Endothelial cell of umbilical vein (primary cell): ENCODE results near the gene WASF2. TPM values are rescaled to one million over a fixed set of nuclear protein-coding genes. Genes with fewer than 3 reads are reported as not detected.

Experiments used
- BruUV-seq: library from RNA; stranded (reverse); fragments of 400-500 nt; replicated peaks from 2 replicates; lab custom pipeline; 2021; lab: Mats Ljungman, UMichigan
- CTCF ChIA-PET: fragments of 300-600, 350-600 bp; sonication (Branson Sonifier 250); formaldehyde crosslinking; loops from one replicate; lab custom pipeline; 2021; ENCODE audit warnings: antibody characterized with exemption, inconsistent platforms; lab: Charles Lee
- POLR2A ChIA-PET: fragments of 300-600, 350-600 bp; sonication (Branson Sonifier 250); formaldehyde crosslinking; loops from one replicate; lab custom pipeline; 2021; ENCODE audit warnings: antibody characterized with exemption, inconsistent platforms; lab: Charles Lee
- DNase-seq: peaks from one replicate; pipeline ENCODE4 v3.0.0-alpha.2; 2011; ENCODE audit warnings: low read depth, low spot score
- FAIRE-seq: peaks from 2 replicates; lab custom pipeline; 2011; peaks lifted over from hg19 to GRCh38; lab: Jason Lieb, UNC
- H2AFZ ChIP-seq: 2 replicates; pipeline ENCODE4 v1.6.0; 2012; ENCODE audit warnings: low read depth, low read length, control low read depth, inconsistent platforms
- H3K27ac ChIP-seq: 2 replicates; pipeline ENCODE4 v1.5.1; 2011; ENCODE audit warnings: low read depth, mild to moderate bottlenecking, control low read depth, low read length, moderate library complexity; ENCODE audit not compliant: insufficient read depth
- H3K27me3 ChIP-seq, 2 experiments: 2 replicates each; pipeline versions ENCODE4 v1.6.0 to v1.6.1; 2011; ENCODE audit warnings: low read length in 2 of 2, mixed read lengths in 1 of 2; ENCODE audit not compliant: control insufficient read depth in 2 of 2, insufficient read depth in 2 of 2
- H3K36me3 ChIP-seq, 2 experiments: 2 replicates in 1 of 2; 3 replicates in 1 of 2; pipeline ENCODE4 v1.5.1; 2011; ENCODE audit warnings: low read length in 2 of 2, mild to moderate bottlenecking in 1 of 2, moderate library complexity in 1 of 2; ENCODE audit not compliant: control insufficient read depth in 2 of 2, insufficient read depth in 2 of 2; ENCODE audit errors: extremely low read depth in 1 of 2
- H3K4me1 ChIP-seq: 3 replicates; pipeline ENCODE4 v1.5.1; 2011; ENCODE audit warnings: mild to moderate bottlenecking, low read length; ENCODE audit not compliant: control insufficient read depth, insufficient read depth; ENCODE audit errors: extremely low read depth
- H3K4me2 ChIP-seq: 2 replicates; pipeline ENCODE4 v1.6.1; 2011; ENCODE audit warnings: low read length, control low read depth, mixed read lengths; ENCODE audit not compliant: insufficient read depth
- H3K4me3 ChIP-seq, 3 experiments: fragments of 200-600 bp in 1 of 3; sonication (generic), shearing (Covaris generic) in 1 of 3; replicated peaks in 1 of 3; 2 replicates each; pipeline ENCODE4 v1.5.1; 2011 to 2016; ENCODE audit warnings: control low read depth in 3 of 3, low read length in 3 of 3, mild to moderate bottlenecking in 2 of 3, inconsistent platforms in 1 of 3, low read depth in 1 of 3, moderate library complexity in 1 of 3; ENCODE audit not compliant: insufficient read depth in 1 of 3
- H3K79me2 ChIP-seq: 2 replicates; pipeline ENCODE4 v1.6.0; 2012; ENCODE audit warnings: low read length, inconsistent platforms; ENCODE audit not compliant: control insufficient read depth, insufficient read depth
- H3K9ac ChIP-seq: replicated peaks from 2 replicates; pipeline ENCODE3; 2011; ENCODE audit warnings: low read length, control low read depth; ENCODE audit not compliant: insufficient read depth; ENCODE audit errors: extremely low read depth
- H3K9me1 ChIP-seq: replicated peaks from 3 replicates; pipeline ENCODE4 v1.6.0; 2011; ENCODE audit warnings: mild to moderate bottlenecking, low read length; ENCODE audit not compliant: control insufficient read depth, insufficient read depth; ENCODE audit errors: extremely low read depth
- H3K9me3 ChIP-seq: replicated peaks from 2 replicates; pipeline ENCODE4 v1.5.1; 2012; ENCODE audit warnings: low read length, inconsistent platforms; ENCODE audit not compliant: control insufficient read depth, insufficient read depth
- H4K20me1 ChIP-seq: replicated peaks from 2 replicates; pipeline ENCODE3; 2011; ENCODE audit warnings: mild to moderate bottlenecking, low read length; ENCODE audit not compliant: control insufficient read depth, insufficient read depth; ENCODE audit errors: extremely low read depth
- EZH2 ChIP-seq: IDR thresholded peaks from 2 replicates; pipeline ENCODE4 v1.6.1; 2012; ENCODE audit warnings: borderline replicate concordance, low read depth, mild to moderate bottlenecking, moderate library complexity, low read length, inconsistent platforms; ENCODE audit not compliant: severe bottlenecking
- FOS ChIP-seq: IDR thresholded peaks from 2 replicates; pipeline ENCODE4 v1.6.1; 2011; ENCODE audit warnings: mild to moderate bottlenecking, low read length, moderate library complexity, borderline replicate concordance; ENCODE audit not compliant: insufficient read depth
- GATA2 ChIP-seq: IDR thresholded peaks from 2 replicates; pipeline ENCODE4 v1.7.0; 2011; ENCODE audit warnings: low read depth, mild to moderate bottlenecking, moderate library complexity, mixed read lengths, low read length; ENCODE audit not compliant: insufficient read length, insufficient read depth
- JUN ChIP-seq: IDR thresholded peaks from 2 replicates; pipeline ENCODE4 v1.6.1; 2011; ENCODE audit warnings: borderline replicate concordance, low read depth; ENCODE audit not compliant: insufficient read length, insufficient read depth
- MYC ChIP-seq: IDR thresholded peaks from one replicate; pipeline ENCODE4 v1.6.1; 2011; ENCODE audit warnings: mild to moderate bottlenecking, low read depth, low read length
- POLR2A ChIP-seq: IDR thresholded peaks from 2 replicates; pipeline ENCODE4 v1.6.1; 2012; ENCODE audit warnings: low read depth, mild to moderate bottlenecking, control low read depth, low read length
- POLR2AphosphoS5 ChIP-seq: IDR thresholded peaks from 2 replicates; pipeline ENCODE4 v1.6.1; 2012; ENCODE audit warnings: low read depth, mild to moderate bottlenecking, control low read depth, low read length, moderate library complexity; ENCODE audit not compliant: insufficient read depth
- dilution Hi-C: fragments of 300-500 bp; cut with MboI; formaldehyde crosslinking; loops from one replicate; pipeline ENCODE4 v1.15.0; 2019; ENCODE audit warnings: low sequenced_read_pairs; ENCODE audit not compliant: extremely low pct_ligation_motif_present
- intact Hi-C: fragments of 100-400 bp; cut with micrococcal nuclease; formaldehyde crosslinking; loops from one replicate; pipeline ENCODE4 v1.10.0; 2022
- polyA plus RNA-seq, 4 experiments: library from polyadenylated mRNA; depleted of rRNA in 3 of 4; stranded (reverse) in 3 of 4; unstranded in 1 of 4; fragments of >200 nt; gene quantifications; 2 replicates each; pipeline versions ENCODE4 v1.2.1 to v1.2.3, GENCODE V29; 2011 to 2012; ENCODE audit warnings: missing spikeins in 1 of 4
- total RNA-seq: library from RNA; stranded (reverse); gene quantifications from 2 replicates; pipeline ENCODE4 v1.2.3, GENCODE V29; 2021
- TF ChIP-seq, protein P1 (sequence below): IDR thresholded peaks from 2 replicates; pipeline ENCODE4 v1.6.1; 2011; ENCODE audit not compliant: insufficient read depth, insufficient read length
- TF ChIP-seq, protein P2 (sequence below), 2 donors: IDR thresholded peaks; 1 replicate in 1 of 2; 2 replicates in 1 of 2; pipeline ENCODE4 v1.5.1; 2011; ENCODE audit warnings: low read length in 2 of 2, mild to moderate bottlenecking in 2 of 2, moderate library complexity in 2 of 2, control low read depth in 1 of 2, inconsistent platforms in 1 of 2, low read depth in 1 of 2; ENCODE audit not compliant: insufficient read depth in 1 of 2; ENCODE audit errors: extremely low read depth in 1 of 2

The WASF2 gene
- total and polyA plus RNA-seq, 2 donors (not counting 3 experiments of a cell fraction or from before 2014, with no cell fraction given) = 76.9 to 172 TPM

DNA sequence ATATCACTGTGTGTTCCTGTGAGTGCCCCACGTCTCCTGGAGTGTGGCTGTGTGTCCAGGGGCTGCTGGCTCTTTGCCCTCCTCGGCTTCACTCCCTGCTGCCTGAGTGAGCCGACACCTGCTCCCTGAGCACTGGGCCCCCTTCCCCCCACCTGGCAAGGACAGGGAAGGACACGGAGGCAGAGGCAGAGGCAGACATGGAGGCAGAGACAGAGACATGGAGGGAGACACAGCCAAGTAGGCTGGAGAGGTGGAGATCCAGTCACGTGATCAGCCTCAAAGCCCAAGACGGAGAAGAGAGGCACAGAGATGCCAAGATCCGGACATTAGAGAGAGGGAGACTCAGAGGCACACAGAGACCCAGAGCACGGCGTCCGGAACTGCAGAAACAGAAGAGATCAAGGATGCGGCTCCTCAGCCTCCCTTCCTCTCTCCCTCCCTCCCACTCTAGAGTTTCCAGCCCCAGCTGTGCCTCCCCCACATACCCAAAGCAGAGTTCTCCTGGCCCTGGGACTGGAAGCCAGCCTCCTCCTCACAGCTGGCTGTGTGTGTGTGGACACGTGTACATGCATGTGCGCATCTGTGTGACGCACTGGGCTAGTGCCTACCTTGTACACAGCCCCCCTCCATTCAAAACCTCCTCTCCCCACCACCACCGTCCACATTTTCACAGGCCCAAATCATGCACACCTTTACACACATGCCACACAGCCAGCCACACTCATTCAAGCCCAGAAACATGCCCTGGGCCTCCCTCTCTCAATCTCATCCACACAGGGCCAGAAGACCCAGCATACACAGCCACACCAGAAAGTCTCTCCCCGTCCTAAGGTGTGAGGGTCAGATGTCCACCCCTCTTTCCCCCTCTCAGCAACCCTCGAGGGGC, 39.1 kb upstream of the WASF2 start:
- H3K4me1 ChIP-seq = peaks cover 9% of the 10 kb centered on the region
- DNase-seq = peak; percentile 48

DNA sequence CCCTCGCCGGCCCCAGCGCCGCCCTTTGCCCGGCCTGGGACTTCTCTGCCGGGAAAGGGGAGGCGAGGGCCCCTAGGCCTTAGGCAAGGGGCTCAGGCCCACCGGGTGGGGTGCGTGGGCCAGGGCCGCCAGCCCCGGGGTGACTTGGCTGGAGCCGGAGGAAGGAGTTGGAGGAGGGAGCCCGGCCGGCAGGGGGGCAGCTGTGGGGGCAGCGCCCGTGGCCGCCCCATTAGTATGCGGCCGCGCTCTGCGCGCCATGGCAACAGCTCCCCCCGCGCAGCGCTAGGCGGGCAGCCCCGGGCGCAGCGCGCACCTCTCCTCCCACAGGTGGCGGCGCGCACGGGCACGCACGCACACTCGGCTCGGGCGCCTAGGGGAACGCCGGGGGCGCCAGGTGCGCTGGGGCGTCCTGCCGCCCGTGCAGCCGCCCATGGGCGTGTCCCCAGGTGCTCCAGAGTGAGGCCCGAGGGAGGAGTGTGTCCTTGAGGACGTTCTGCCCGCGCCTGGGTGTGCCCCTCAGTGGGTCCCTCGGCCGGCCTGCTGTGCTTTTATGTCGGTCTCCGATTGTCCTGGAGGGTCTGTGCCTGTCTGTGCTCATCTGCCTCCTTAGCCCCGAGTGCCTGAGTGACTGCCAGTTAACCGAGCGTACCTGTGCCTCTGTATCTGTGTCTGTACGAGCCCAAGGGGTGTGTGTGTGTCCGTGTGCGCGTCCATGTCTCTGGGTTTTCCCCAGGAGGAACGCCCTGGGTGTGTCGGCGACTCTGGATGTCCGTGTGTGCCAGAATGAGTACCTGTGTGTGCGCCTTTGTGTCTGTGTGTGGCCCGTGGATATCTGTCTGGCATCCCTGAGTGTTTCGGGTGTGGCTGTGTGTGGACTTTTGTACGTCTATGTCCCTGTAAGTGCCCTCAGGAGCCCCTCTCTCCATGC, 38.2 kb upstream of the WASF2 start:
- dilution Hi-C loops = no loop called here
- Histone ChIP-seq H3K4me2 (peak overlapping the region; percentile 6), H3K9ac (no peak overlapping the region), H3K27me3 (peaks cover 3 to 5% of the 10 kb centered on the region in 2 experiments), H3K4me1 (peaks cover 9% of the 10 kb centered on the region), H3K9me3 (no peaks in the 10 kb centered on the region), H3K4me3 (no peak overlapping the region), H3K79me2 (no peaks in the 10 kb centered on the region), H2AFZ (no peak overlapping the region), H3K27ac (no peak overlapping the region), H3K36me3 (peaks cover 0 to 5% of the 10 kb centered on the region in 2 experiments), H3K9me1 (no peaks in the 10 kb centered on the region), H4K20me1 (no peaks in the 10 kb centered on the region)
- CTCF ChIA-PET = interaction anchor here (1.0 to 1.9 kb wide), 3 partner anchors 12 to 112 kb away, joined by 3 to 6 read pairs (median 4); no protein-coding TSS in a partner anchor
- DNase-seq (peak; percentile 22), FAIRE-seq (no peak)
- TF ChIP-seq, protein P1, sequence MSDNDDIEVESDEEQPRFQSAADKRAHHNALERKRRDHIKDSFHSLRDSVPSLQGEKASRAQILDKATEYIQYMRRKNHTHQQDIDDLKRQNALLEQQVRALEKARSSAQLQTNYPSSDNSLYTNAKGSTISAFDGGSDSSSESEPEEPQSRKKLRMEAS = no peak
- TF ChIP-seq MYC (no peak), GATA2 (no peak), JUN (no peak), POLR2A (no peak), POLR2AphosphoS5 (no peak), EZH2 (no peak), FOS (no peak)
- TF ChIP-seq, protein P2, sequence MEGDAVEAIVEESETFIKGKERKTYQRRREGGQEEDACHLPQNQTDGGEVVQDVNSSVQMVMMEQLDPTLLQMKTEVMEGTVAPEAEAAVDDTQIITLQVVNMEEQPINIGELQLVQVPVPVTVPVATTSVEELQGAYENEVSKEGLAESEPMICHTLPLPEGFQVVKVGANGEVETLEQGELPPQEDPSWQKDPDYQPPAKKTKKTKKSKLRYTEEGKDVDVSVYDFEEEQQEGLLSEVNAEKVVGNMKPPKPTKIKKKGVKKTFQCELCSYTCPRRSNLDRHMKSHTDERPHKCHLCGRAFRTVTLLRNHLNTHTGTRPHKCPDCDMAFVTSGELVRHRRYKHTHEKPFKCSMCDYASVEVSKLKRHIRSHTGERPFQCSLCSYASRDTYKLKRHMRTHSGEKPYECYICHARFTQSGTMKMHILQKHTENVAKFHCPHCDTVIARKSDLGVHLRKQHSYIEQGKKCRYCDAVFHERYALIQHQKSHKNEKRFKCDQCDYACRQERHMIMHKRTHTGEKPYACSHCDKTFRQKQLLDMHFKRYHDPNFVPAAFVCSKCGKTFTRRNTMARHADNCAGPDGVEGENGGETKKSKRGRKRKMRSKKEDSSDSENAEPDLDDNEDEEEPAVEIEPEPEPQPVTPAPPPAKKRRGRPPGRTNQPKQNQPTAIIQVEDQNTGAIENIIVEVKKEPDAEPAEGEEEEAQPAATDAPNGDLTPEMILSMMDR (IDR thresholded peaks at IDR 0.05; ENCODE audit: extremely low read depth in 1 of 2, insufficient read depth in 1 of 2, low read depth in 1 of 2, low read length in 2 of 2) = no peak
- POLR2A ChIA-PET = no interaction called here
- intact Hi-C loops = loop anchor here (5.0 kb wide), 1 partner anchor 111 kb away; no protein-coding TSS in a partner anchor
- no TSS peak for BruUV-seq

More for the DNA sequence above, 39.1 kb upstream of the WASF2 start:
- Histone ChIP-seq H3K9me1 (no peaks in the 10 kb centered on the region), H3K27me3 (peaks cover 3 to 5% of the 10 kb centered on the region in 2 experiments), H3K9ac (no peak overlapping the region), H3K9me3 (no peaks in the 10 kb centered on the region), H2AFZ (no peak overlapping the region), H4K20me1 (no peaks in the 10 kb centered on the region), H3K79me2 (no peaks in the 10 kb centered on the region), H3K36me3 (peaks cover 0 to 6% of the 10 kb centered on the region in 2 experiments), H3K4me3 (no peak overlapping the region), H3K27ac (no peak overlapping the region), H3K4me2 (no peak overlapping the region)
- dilution Hi-C loops = no loop called here
- BruUV-seq = no TSS peak
- FAIRE-seq = peak; percentile 62
- intact Hi-C loops = loop anchor here (5.0 kb wide), 1 partner anchor 112 kb away; no protein-coding TSS in a partner anchor
- ChIA-PET CTCF (interaction anchor here (1.1 kb wide), 2 partner anchors 23 to 28 kb away, joined by 3 to 7 read pairs; no protein-coding TSS in a partner anchor), POLR2A (no interaction called here)
- TF ChIP-seq GATA2 (no peak), MYC (no peak), FOS (no peak), EZH2 (no peak)
